ENCODE results near the gene OGFOD3. TPM values are rescaled to one million over a fixed set of nuclear protein-coding genes. Genes with fewer than 3 reads are reported as not detected.
A peak's percentile ranks its signal among the peaks of the same experiment; 100 is the strongest.

Gene OGFOD3
- total RNA-seq, 2 donors from 2014 or later, result 15.8 to 16.5 TPM

DNA sequence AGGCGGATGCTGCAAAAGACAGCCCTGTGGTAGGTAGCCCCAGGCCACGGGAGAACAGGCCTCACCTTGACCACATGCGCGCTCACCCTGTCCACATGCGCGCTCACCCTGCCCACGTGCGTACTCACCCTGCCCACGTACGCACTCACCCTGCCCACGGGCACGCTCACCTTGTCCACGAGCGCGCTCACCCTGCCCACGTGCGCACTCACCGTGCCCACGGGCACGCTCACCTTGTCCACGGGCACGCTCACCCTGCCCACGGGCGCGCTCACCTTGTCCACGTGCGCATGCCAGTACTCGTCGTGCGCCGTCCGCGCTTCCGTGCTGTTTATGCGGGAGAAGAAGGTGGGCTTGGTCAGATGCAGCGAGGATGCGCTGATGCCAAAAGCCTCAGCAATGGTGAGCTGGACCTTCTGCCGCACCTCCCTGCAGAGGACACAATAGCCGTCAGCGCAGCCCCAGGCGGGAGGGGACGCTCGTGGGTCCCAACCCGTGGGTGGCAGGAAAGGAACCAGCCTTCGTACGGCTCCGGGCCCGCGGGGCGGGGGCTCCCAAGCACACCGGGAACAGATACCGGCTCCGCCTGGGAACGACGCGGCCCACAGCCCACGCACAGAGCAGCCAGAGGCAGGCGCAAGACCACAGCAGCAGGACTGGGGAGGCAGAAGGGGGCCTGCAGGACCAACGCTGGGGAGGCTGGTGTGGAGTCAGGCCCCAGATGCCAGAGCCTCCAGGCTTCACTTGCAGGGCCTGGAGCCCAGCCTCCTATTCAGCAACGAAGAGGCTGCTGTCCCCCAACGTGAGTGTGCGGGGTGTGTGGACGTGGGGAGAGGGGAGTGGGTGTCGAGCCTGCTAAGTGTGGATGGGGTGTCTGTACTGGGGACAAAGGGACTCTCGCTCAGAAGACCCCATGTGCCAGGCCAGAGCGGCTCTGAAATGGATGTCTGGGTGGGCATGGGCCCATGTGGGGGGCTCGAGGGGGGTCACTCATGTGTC lies 14.4 kb downstream of the OGFOD3 start:
- Mint-ChIP-seq H3K36me3 (ENCODE audit: low read depth) (peaks cover 4% of the 10 kb centered on the region), H3K27ac (no peak overlapping the region), H3K4me1 (peaks cover 8% of the 10 kb centered on the region), H3K4me3 (no peak overlapping the region), H3K27me3 (no peaks in the 10 kb centered on the region)
- no peaks in the 10 kb centered on the region for H3K9me3 ChIP-seq (ENCODE audit: control insufficient read depth, low read length, poor library complexity, severe bottlenecking)
- ATAC-seq (no peak), DNase-seq (no peak)

- no peaks in the 10 kb centered on the region for H3K27me3 Mint-ChIP-seq
- H3K27ac Mint-ChIP-seq, result no peak overlapping the region
- H3K36me3 Mint-ChIP-seq (ENCODE audit: low read depth), result peaks cover 4% of the 10 kb centered on the region
- DNase-seq (no peak), ATAC-seq (no peak)
- no peak overlapping the region for H3K4me3 Mint-ChIP-seq
- peaks cover 5% of the 10 kb centered on the region for H3K4me1 Mint-ChIP-seq
- no peaks in the 10 kb centered on the region for H3K9me3 ChIP-seq (ENCODE audit: control insufficient read depth, low read length, poor library complexity, severe bottlenecking)
Observed at GRCh38 chr17:82402865-82403264, 15.5 kb downstream of the OGFOD3 start.

DNA sequence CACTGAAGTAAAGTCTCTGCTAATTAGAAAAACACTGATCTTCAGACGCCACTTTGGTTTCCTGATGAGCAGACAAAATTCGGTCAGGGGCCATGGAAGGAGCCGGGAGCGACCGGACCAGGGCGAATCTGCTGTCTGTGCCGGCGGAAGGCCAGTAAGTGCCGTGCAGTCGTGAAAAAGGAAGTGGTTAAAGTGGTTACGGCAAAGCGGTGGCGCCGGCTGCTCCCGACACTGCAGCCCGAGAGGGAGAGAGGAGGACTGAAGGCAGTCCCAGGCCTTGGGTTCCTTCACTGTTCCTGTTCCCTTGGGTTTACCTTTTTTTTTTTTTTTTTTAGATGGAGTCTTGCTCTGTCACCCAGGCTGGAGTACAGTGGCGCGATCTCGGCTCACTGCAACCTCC lies 17.6 kb downstream of the OGFOD3 start:
- peak in 2 of 3 donors; percentile 21 to 22 for DNase-seq
- peaks cover 8% of the 10 kb centered on the region for H3K4me1 Mint-ChIP-seq
- peak; percentile 84 for ATAC-seq
- H3K9me3 ChIP-seq (ENCODE audit: control insufficient read depth, low read length, poor library complexity, severe bottlenecking), result no peaks in the 10 kb centered on the region
- peak overlapping the region; percentile 89 for H3K4me3 Mint-ChIP-seq
- peaks cover 5% of the 10 kb centered on the region for H3K36me3 Mint-ChIP-seq (ENCODE audit: low read depth)
- no peaks in the 10 kb centered on the region for H3K27me3 Mint-ChIP-seq
- peak overlapping the region; percentile 89 for H3K27ac Mint-ChIP-seq

DNA sequence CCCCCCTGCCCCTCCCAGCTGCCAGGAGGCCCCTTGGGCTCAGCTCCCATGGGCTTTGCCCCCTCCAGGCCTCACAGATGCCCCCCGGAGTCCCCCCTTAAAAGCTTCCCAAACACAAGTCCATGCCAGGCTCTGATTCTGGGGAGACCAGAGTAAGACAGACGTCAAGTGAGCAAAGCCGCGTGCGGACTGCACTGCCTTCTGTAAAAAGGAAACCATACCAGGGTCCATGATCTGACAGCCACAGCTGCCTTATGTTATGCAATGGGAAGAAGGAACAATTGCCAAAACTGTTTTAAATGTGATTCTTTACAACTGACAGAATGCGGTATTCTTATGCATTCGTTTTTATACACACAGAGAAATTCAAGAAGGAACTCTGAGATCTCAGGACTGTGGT lies 18.2 kb downstream of the OGFOD3 start:
- Mint-ChIP-seq H3K4me3 (peak overlapping the region; percentile 7), H3K36me3 (ENCODE audit: low read depth) (peaks cover 7% of the 10 kb centered on the region), H3K27me3 (no peaks in the 10 kb centered on the region), H3K4me1 (peaks cover 8% of the 10 kb centered on the region), H3K27ac (peak overlapping the region; percentile 89)
- no peak for ATAC-seq
- DNase-seq, result no peak
- no peaks in the 10 kb centered on the region for H3K9me3 ChIP-seq (ENCODE audit: control insufficient read depth, low read length, poor library complexity, severe bottlenecking)

DNA sequence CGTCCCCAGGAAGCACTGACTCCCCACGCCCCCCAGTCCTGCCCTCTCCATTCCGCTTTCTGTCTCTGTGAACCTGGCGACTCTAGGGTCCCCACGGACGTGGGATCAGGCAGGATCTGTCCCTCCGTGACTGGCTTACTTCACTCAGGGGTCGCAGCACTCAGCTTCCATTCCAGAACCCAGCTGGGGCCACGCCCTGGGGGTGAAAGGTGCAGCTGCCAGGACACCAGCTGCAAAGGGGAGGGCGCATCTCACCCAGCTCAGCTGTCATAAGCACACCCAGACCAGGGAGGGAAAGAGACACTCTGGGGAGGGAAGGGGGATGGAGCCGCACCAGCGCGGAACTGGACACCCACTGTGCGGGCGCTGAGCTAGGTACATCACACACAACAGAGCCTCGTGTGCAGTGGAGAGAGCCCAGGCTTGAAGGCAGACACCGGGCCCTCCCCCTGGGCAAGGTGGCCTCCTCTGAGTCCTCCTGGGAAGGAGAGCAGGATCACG lies 18.7 kb downstream of the OGFOD3 start:
- H3K4me3 Mint-ChIP-seq, result no peak overlapping the region
- DNase-seq (no peak), ATAC-seq (no peak)
- H3K4me1 Mint-ChIP-seq, result peaks cover 8% of the 10 kb centered on the region
- H3K27ac Mint-ChIP-seq, result no peak overlapping the region
- H3K36me3 Mint-ChIP-seq (ENCODE audit: low read depth), result peaks cover 7% of the 10 kb centered on the region
- no peaks in the 10 kb centered on the region for H3K27me3 Mint-ChIP-seq
- H3K9me3 ChIP-seq (ENCODE audit: control insufficient read depth, low read length, poor library complexity, severe bottlenecking), result no peaks in the 10 kb centered on the region

DNA sequence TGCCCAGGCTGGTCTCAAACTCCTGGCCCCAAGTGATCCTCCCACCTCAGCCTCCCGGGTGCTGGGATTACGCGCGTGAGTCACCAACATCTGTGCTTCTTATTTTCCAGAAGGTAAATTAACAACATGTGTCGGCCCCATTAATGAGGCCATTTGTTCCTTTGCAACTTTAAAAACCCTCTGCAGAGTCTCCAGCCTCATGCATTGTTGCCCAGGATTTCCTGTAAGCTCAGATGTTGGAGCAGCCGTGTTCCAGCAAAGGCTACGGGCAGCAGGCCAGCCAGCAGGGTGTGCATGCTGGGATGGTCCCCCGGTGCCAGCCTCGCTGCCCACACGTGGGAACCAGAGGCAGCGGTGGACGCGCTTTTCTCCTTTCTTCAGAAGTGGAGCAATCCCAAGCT lies 19.3 kb downstream of the OGFOD3 start:
- H3K4me3 Mint-ChIP-seq, result no peak overlapping the region
- no peak overlapping the region for H3K27ac Mint-ChIP-seq
- DNase-seq (no peak), ATAC-seq (no peak)
- no peaks in the 10 kb centered on the region for H3K9me3 ChIP-seq (ENCODE audit: control insufficient read depth, low read length, poor library complexity, severe bottlenecking)
- peaks cover 8% of the 10 kb centered on the region for H3K4me1 Mint-ChIP-seq
- peaks cover 7% of the 10 kb centered on the region for H3K36me3 Mint-ChIP-seq (ENCODE audit: low read depth)
- H3K27me3 Mint-ChIP-seq, result no peaks in the 10 kb centered on the region

DNA sequence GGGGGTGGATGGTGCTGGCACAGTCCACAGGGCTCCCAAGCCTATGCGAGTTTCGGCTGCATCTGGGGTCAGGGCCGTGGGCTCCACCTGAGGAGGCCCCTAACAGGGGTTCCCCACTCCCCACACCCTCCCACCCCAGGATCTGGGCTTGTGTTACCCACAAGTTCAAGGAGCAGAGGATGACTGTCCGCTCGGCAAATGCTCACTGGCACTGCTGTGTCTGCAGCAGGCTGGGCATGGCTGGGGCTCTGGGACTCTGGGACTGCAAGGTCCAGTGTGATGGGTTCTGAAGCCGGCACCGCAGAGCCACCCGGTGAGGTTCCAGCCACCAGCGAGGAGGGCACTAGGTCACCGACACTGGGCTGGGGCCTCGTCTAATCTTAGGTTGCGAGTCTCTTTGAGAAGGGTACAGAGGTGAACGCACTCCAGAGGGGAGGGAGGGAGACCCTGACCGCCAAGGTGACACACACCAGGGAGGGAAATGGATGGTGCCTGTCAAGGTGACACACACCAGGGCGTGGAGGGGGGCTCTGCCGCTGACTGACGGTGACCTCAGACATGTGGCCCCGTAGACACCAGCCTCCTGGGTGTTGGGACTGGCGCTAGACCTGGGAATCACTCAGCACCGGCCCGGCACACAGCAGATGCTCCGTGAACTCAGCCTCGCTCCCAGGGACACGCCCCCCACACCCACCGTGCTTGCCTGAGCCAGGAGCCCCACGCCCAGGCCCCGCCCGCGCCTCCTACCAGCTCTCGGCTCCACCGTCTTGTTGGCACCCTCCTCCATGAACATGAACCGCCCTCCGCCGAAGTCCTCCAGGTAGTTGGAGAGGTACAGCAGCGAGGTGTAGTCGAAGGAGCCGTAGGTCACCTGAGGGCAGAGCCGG lies 20.7 kb downstream of the OGFOD3 start:
- H3K27me3 Mint-ChIP-seq, result no peaks in the 10 kb centered on the region
- DNase-seq, result no peak

DNA sequence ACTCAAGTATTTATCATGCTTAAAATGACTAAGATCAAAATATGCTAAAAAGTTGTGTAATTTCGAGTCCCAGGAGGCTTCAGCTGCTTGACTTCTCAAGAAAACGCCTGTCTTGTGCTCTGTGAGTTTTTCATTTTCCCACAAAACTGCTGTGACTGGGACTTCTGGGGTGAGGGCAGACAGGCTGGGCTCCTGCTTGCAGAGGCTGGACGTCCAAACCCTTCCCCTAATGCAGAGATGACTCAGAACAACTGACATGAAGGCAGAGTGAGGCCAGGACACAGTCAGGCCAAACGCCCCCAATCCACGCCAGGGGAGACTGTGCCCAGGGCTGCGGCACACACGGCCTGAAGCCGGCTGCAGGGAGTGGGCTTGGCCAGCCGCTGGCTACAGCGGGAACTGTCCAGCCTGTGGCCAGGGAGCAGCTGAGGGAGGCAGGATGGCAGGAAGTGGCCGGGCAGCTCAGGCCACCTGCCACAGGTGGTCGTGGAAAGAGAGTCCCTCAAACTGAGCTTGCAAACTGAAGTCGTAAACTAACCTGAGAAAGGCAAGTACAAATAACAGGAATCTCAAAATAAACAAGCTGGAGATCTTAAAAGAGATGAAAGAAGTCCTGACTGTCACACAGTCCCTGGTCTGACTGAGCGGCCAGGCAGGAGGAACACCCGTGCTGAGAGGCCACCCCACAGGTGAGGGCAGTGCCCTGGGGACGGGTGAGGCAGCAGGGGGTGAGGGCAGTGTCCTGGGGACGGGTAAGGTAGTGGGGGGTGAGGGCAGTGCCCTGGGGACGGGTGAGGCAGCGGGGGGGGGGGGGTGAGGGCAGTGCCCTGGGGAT lies 21.6 kb downstream of the OGFOD3 start:
- Mint-ChIP-seq H3K27ac (no peak overlapping the region), H3K4me3 (no peak overlapping the region), H3K36me3 (ENCODE audit: low read depth) (peaks cover 4% of the 10 kb centered on the region), H3K27me3 (no peaks in the 10 kb centered on the region), H3K4me1 (peaks cover 7% of the 10 kb centered on the region)
- ATAC-seq (no peak), DNase-seq (no peak)
- no peaks in the 10 kb centered on the region for H3K9me3 ChIP-seq (ENCODE audit: control insufficient read depth, low read length, poor library complexity, severe bottlenecking)

More for the DNA sequence above, 20.7 kb downstream of the OGFOD3 start:
- ATAC-seq, result no peak
- Mint-ChIP-seq H3K27ac (no peak overlapping the region), H3K4me3 (no peak overlapping the region), H3K36me3 (ENCODE audit: low read depth) (peaks cover 4% of the 10 kb centered on the region), H3K4me1 (peaks cover 7% of the 10 kb centered on the region)
- no peaks in the 10 kb centered on the region for H3K9me3 ChIP-seq (ENCODE audit: control insufficient read depth, low read length, poor library complexity, severe bottlenecking)

DNA sequence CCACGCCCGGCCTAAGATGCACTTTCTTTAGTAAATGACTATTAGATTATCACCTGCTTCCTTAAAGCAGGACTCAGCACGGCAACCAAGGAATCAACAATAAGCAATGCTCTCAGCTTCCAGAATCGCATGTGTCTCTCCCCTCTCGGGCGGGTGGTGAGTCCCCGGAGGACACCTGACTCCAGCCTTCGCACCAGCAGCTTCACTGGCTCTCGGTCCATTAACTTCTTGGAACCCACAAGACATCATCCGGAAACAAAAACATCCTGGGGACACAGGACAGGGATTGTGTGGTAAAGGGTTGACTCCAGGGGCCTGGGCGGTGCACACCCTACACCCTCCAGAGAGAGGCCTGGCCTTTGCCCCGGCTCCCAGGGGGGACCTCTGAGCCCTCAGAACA lies 24.1 kb downstream of the OGFOD3 start:
- Mint-ChIP-seq H3K36me3 (ENCODE audit: low read depth) (peaks cover 3% of the 10 kb centered on the region), H3K4me1 (peaks cover 3% of the 10 kb centered on the region), H3K27ac (no peak overlapping the region), H3K4me3 (no peak overlapping the region), H3K27me3 (no peaks in the 10 kb centered on the region)
- ATAC-seq (no peak), DNase-seq (no peak)
- H3K9me3 ChIP-seq (ENCODE audit: control insufficient read depth, low read length, poor library complexity, severe bottlenecking), result no peaks in the 10 kb centered on the region

- Mint-ChIP-seq H3K27me3 (peaks cover 2% of the 10 kb centered on the region), H3K4me1 (peaks cover 4% of the 10 kb centered on the region), H3K27ac (no peak overlapping the region), H3K36me3 (ENCODE audit: low read depth) (peaks cover 3% of the 10 kb centered on the region), H3K4me3 (no peak overlapping the region)
- DNase-seq (no peak), ATAC-seq (no peak)
- no peaks in the 10 kb centered on the region for H3K9me3 ChIP-seq (ENCODE audit: control insufficient read depth, low read length, poor library complexity, severe bottlenecking)
Observed at GRCh38 chr17:82392941-82393340, 25.4 kb downstream of the OGFOD3 start.

DNA sequence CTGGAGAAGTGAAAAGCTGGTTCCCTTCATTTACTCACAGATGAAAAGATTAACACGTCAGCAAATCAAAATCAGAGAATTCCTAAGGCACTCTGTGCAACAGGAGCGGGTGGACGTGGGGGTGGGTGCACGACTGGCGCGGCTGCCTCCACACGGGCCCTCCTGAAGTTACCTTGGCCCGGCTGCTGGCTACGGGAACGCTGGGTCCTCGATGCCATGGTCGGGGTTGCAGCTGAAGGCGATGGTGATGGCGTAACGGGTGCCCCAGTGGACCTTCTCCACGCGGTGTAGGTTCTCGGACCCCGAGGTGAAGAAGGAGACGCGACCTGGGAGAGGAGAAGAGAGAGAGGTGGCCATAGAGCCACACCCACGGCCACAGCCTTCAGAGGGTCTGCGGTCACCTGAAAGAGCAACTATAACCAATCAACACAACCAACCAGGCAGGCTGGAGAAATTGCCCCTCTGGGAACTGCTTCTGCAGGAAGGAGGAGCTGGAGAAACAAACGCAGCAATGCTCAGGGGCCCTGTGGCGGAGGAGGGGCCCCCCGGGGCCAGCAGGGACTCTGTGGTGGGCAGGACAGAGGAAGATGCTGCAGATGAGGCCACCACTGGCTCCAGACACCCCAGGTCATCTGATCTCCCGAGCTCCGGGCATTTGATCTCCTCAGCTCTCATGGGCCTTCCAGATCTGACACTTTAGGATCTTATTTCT lies 26.0 kb downstream of the OGFOD3 start:
- DNase-seq (no peak), ATAC-seq (no peak)
- Mint-ChIP-seq H3K4me1 (peaks cover 9% of the 10 kb centered on the region), H3K4me3 (no peak overlapping the region), H3K27me3 (peaks cover 7% of the 10 kb centered on the region), H3K36me3 (ENCODE audit: low read depth) (peaks cover 5% of the 10 kb centered on the region), H3K27ac (peak overlapping the region; percentile 41)
- no peaks in the 10 kb centered on the region for H3K9me3 ChIP-seq (ENCODE audit: control insufficient read depth, low read length, poor library complexity, severe bottlenecking)

- Mint-ChIP-seq H3K36me3 (ENCODE audit: low read depth) (peaks cover 5% of the 10 kb centered on the region), H3K27me3 (peaks cover 9% of the 10 kb centered on the region), H3K4me1 (peaks cover 10% of the 10 kb centered on the region), H3K27ac (peak overlapping the region; percentile 41), H3K4me3 (no peak overlapping the region)
- no peak for DNase-seq
- no peak for ATAC-seq
- no peaks in the 10 kb centered on the region for H3K9me3 ChIP-seq (ENCODE audit: control insufficient read depth, low read length, poor library complexity, severe bottlenecking)
Observed at GRCh38 chr17:82391496-82392066, 26.8 kb downstream of the OGFOD3 start.
